NCI-H82 (cell line): ENCODE measurements around the gene LTBP1.
"Not testable (repeated sequence)": the region's sequence is repeated elsewhere in the genome, so short reads cannot be mapped to it uniquely, and the experiment has no call there.

Source experiments
- DNase-seq: peaks from one replicate; lab custom pipeline; 2025; lab: John Stamatoyannopoulos, UW

Gene LTBP1

DNA sequence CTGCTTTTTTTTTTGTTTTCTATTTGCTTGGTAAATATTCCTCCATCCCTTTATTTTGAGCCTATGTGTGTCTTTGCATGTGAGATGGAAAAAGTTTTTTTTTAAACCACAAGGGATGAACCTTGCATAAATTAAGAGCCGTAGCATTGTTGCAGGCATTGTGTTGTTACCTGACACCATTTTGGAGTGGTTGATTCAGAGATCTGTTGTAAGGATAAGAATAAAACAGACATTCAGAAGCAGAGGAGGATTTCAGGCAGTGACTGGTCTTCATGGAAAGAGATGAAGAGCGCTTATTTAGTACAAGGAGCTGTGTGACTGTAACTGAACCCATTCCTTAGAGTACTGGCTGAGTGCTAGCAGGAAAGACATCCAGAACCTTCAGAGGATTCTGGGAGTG, 101.2 kb downstream of the LTBP1 start:
- no peak for DNase-seq

DNA sequence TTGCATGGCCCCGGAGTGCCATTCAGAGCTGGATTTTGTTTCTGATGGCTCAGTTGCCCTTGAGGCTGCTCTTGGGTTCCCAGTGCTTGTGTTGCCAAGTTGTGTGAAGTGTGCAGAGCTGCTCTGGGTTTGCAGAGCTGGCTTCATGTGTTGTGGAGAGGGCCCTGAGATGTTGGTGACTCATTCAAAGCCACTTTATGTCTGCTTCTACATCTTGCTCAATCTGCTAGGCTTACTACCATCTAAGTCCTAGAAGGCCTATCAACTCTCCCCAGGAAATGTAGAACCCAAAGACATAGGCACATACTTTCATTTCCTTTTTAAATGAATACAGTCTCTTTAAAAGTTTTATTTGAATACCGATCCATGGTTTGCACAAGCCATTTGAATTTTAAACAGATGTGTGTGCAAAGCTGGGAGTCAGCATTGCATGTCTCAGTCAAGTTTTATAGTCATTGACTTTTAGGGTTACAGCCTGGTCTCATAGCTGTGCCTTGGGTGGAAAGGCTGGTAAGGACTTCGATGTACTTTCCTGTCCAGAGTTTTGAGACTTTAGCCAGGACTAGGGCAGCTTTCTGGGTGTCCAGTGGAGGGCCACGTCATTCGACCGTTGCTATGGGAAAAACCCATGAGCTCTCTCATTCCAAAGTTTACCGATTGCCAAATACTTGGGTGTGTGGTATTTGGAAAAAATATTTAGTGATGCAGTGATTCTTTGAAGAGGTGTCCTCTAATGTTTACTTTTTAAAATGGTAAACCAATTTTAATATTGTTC, 105.0 kb downstream of the LTBP1 start:
- no peak for DNase-seq

DNA sequence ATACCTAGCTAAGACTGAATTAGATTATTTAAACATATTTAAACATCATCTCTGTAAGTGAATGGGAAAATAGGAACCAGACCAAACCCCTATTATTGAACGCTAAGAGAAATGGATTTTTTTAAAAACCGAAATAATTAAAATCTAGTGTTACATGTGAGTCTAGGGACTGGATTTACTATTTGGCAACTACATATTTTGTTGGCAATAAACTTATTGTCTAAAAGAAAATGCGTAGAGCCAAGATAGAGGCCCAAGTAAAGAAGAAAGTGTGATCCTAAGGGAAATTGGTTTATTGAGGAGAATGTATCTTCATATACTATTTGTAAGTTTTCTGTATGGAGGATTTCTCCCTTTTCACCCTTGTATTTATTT, 105.6 kb downstream of the LTBP1 start:
- DNase-seq: no peak

DNA sequence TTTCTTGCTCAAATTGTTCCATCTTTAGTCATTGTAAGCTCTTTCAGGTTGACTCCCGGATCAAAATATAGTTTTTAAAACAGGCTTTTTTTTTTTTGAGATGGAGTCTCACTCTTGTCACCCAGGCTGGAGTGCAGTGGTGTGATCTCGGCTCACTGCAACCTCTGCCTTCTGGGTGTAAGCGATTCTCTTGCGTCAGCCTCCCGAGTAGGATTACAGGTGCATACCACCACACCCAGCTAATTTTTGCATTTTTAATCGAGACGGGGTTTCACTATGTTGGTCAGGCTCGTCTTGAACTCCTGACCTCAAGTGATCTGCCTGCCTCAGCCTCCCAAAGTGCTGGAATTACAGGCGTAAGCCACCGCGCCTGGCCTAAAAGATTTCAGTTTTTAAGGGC, 106.0 kb downstream of the LTBP1 start:
- not testable (repeated sequence) for DNase-seq

DNA sequence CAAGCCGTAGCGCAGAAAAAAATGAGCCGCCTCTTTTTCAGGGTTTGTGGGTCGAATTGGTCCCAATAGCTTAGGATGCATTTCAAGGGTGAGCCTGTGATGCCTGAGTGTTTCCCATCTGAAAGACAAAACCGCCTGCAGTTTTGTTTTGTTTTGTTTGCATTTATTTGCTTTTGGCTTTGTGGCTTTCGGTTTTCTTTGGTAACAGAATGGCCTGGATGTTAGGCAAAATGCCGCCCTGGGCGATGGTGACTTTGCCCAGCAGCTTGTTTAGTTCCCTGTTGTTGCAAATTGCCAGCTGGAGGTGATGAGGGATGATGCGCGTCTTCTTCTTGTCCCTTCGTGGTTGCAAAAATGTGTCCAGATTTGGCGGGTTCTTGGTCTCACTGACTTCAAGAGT, 109.4 kb downstream of the LTBP1 start:
- DNase-seq: no peak

DNA sequence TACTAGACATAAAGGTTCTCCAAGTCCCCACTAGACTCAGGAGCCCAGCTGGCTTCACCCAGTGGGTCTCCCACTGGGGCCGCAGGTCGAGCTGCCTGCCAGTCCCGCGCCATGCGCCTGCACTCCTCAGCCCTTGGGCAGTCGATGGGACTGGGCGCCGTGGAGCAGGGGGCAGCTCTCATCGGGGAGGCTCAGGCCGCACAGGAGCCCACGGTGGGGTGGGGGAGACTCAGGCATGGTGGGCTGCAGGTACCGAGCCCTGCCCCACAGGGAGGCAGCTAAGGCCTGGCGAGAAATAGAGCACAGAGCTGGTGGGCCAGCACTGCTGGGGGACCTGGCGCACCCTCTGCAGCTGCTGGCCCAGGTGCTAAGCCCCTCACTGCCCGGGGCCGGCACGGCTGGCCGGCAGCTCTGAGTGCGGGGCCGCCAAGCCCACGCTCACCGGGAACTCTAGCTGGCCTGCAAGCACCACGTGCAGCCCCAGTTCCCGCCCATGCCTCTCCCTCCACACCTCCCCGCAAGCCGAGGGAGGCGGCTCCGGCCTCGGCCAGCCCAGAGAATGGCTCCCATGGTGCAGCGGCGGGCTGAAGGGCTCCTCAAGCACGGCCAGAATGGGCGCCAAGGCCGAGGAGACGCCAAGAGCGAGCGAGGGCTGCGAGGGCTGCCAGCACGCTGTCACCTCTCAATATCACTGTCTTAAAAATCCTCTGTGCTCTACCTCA, 110.7 kb downstream of the LTBP1 start:
- not testable (repeated sequence) for DNase-seq

DNA sequence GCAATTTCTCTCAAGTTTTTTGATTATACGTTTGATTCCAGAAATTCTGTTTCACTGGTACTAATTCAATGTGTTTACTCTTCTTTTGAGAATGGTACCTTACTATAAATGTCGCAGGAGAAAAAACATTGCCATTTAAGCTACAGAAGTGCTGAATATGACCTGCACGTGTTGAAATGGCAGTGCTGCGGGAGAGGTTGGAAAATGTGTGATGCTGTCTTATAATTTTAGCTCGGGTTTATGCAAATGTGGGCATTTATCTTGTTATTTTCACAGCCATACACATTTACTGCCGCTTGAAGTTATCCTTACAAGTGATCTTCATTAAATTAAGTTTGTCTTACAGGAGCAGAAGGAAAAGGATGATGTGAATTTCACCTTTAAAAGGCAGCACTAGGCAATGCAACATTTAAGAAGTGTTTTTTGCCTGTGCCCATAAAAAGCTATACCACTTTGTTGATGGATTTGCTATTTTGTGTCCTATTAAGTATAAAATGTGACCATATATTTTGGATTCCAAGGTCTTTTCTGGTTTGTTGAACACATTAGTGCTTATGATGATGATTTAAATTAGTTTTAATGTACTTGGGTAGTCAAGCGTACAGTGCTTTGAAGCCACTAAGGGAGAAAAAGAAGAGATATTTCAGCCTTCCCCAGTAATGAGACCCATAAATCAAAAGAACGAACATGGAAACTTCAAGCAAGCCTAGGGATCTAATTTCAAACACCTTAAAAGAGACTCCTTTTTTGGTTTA, 112.1 kb downstream of the LTBP1 start:
- no peak for DNase-seq

DNA sequence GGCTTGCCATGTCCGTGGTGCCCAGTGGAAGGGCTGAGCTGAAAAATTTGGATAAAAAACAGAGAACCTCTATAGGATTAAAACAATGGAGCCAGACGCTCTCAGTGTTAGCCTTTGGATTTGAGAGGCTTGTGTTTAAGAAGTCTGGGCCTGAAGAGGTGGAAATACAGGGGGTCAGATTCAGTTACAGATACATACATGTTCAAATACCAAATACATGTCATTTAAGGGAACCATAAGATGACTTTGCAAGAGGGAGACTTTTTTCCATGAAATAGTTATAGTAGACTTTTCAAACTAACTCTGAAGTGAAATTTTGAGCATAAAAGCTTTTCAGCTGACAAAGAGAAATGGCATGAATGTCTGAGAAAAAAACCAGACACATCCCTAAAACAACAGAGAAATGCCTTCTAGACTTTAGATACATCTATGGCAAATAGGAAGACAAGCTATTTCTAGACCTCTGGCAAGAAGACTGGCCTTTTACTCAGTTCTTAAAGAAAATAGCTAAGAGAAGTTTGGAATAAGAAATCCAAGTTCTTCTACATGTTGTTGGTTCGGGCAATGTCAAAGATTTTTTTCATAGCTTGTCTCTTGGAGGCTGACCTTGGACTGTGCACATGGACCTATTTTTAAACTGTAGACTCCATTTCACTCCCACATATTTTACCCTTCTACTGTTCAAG, 112.9 kb downstream of the LTBP1 start:
- DNase-seq: no peak

DNA sequence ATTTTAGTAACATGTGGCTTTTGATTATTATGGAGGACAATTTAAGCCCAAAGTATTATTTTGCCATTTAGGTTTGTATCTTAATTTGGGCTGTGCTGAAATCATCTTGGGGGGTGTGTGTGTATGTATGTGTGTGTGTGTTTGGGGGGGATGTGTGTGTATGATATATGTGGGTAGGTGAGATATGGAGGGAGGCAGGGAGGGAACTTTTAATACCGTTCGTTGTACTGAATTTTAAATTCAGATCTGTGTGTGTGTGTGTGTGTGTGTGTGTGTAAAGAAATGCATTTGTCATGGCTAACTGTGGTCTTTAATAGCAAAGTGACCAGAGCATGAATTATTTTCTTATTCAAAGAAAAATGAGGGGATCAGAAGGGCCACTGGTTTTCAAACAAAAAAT, 113.7 kb downstream of the LTBP1 start:
- no peak for DNase-seq

DNA sequence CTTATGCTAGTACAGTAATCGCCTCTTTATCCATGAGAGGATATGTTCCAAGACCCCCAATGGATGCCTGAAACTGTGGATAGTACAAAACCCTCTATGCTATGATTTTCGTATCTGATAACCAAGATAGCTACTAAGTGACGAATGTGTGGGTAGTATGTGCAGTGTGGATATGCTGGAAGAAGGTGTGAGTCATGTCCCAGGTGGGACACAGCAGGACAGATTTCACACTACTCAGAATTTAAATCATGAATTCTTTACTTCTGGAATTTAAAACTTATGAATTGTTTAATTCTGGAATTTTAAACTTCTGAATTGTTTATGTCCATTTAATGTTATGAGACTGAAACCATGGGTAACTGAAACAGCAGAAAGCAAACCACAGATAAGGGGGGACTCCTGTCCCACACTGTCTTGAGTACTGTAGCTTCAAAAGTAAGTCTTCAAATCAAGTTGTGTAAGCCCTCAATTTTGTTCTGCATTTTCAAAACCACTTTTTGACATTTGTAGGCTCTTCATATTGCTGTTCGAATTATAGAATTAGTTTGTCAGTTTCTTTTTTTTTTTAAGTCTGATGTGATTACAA, 116.0 kb downstream of the LTBP1 start:
- DNase-seq: no peak

DNA sequence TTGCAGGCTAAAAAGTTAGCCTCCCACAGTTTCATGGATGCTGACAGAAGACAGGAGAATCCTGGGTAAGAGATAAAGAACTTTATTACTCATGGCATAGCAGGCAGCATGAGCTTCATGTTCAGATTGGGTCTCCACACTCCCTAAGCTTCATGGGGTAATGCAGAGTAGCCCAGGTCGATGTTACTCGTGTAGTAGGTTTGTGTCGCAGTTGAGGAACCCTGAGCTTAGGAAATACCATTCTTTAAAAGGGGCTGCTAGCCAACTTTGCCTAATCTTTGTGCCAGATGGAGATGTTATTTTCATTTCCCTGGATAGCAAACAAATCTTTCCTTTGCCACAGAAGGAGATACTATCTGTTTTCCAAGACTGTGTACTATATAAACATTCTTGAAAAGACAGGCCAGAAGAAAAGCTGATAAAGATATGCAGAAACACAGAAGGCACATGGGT, 117.6 kb downstream of the LTBP1 start:
- DNase-seq: no peak

DNA sequence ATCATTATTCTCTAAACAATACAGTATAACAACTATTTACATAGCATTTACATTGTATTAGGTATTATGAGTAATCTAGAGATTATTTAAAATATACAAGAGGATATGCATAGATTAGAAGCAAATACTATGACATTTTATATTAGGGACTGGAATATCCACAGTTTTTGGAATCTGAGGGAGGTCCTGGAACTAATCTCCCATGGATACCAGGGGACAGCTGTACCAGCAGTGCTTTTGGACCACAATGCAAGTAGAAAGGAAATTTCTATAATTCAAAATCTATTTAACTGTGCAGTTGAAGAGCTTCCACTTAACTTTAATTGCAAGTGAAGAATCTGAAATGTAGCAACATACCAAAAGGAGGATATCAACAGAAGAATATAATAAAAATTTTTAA, 120.8 kb downstream of the LTBP1 start:
- no peak for DNase-seq

DNA sequence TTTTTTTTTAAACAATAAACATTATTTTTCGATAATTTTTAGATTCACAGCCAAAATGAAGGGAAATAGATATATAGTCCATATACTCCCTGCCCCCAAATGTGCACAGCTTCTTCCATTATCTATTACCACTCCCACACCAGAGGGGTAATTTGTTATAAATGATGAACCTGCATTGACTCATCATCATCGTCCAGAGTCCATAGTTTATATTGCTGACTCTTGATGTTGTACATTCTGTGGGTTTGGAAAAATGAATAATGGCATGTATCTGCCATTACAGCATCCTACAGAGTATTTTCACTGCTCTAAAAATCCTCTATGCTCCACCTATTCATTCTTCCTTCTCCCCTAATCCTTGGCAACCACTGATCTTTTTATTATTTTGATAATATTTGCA, 121.5 kb downstream of the LTBP1 start:
- DNase-seq: no peak

DNA sequence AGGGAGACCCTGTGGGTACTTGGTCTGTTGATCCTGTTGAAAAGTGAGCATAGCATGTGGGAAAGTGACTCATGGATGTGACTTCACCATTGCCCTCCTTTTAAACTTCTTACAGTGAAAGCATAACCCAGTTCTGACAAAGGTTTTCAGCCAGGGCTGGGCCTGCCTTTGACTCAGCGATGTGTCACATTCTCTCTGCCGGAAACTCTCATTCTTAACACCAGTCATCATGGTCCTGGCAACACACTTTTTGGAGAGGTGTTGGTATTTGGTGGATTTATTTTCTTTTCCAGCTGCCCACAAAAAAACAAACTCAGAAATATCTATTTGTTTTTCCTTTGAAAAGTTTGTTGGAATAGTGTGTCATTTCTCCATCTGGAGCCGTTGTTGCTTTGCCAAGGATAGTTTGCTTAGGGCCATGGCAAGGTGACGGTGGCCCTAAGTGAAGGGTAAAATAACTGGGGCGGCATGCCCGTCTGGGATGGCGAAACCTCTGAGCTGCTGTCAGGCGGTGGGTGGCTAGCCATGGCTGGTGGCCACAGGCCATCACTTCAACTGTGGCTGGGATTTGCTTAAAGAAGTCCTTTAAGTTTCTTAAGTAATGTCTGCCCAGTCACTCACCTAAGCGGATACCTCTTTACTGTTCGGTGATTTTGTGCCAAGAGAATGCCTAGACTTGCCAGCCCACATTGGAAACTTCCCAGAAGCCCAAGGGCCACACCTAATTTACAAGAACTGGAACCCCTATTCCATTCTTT, 123.3 kb downstream of the LTBP1 start:
- no peak for DNase-seq

DNA sequence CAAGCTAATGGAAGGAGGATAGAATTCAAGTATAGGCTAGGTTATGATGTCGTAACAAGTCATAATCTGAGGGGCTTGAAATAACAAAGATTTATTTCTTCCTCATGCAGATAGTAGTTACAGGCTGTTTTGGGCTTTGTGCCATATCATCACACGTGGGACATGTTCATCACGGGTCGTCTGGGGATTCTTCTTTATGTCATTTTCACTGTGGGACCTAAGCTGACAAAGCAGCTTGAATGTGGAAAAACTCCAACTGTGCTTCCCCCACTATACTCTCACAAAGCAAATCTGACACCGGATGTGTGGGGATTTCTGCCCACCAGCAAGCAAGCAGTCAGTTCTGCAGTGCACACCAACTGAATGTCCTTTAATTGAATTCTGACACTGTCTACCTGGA, 124.8 kb downstream of the LTBP1 start:
- no peak for DNase-seq

DNA sequence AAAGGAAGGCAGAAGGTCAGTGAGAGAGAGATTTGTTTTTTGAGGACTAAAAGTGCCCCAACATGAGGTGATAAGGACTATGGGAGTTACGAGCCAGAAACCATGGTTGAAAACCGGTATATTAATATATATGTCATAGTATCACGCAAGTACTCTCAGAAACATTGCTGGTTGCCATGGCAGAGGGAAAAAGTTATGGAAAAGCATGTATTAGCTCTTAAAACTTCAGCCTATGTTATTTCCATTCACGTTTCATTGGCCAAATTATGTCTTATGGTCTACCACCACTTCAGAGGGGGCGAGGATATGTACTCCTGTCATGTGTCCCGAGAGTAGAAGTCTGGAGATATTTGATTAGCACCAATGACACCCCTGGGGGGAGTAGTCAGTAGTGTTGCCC, 125.9 kb downstream of the LTBP1 start:
- no peak for DNase-seq

DNA sequence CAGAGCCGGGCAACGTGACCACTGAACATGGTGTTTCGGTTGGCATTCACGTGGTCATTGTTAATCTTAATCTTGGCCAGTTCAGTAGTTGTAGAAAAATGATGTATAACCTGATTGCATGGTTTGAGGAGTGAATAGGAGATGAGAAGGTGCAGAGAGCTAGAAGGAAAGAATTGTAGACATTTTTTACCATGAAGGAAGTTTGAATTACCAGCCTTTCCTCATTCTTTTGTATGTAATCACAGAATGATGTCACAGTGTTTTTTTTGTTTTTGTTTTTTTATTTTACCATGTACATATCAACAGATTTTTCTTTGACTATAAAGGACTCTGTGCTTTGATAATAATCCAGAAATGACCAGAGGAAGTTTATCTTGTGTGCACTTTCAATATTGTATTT, 126.3 kb downstream of the LTBP1 start:
- no peak for DNase-seq

DNA sequence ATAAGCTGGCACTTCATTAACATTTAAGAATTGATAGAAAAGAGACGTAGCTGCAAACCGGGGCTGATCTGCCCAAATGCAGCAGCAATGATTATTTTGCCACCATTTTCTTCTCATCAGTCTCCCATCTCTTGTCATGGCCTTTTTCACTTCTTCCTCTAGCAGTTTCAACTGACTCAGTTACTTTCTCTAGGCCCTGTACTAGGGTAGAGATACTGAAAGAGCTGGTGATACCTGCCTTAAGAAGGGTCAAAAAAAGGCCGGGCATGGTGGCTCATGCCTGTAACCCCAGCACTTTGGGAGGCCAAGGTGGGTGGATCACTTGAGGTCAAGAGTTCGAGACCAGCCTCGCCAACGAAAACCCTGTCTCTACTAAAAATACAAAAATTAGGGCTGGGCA, 127.4 kb downstream of the LTBP1 start:
- no peak for DNase-seq

DNA sequence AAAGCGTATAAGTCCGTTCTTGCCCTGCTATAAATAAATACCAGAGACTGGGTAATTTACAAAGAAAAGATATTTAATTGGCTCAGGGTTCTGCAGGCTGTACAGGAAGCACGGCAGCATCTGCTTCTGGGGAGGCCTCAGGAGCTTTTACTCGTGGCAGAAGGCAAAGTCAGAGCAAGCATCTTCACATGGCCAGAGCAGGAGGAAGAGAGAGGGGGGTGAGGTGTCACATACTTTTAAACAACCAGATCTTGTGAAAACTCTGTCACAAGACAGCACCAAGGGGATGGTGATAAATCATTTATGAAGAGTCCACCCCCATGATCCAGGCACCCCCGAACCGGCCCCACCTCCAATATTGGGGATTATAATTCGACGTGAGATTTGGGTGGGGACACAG, 130.6 kb downstream of the LTBP1 start:
- DNase-seq: no peak

DNA sequence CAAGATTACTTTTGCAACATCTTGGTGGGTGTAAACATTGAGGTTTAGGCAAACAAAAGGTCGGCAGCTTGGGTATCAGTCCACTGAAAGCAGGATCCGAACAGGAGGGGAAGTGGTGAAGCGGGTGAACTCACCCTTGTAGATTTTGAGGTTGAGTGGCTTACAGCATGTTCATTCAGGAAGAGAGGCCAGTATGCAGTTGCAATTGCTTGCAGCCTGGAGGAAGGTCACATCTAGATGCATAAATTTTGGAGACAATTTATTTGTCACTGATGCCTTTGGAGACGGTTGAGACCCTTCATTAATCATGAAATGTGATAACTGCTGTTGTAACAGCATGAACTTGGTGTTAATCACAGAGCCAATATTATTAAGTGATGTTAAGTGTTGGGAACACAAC, 131.1 kb downstream of the LTBP1 start:
- no peak for DNase-seq

DNA sequence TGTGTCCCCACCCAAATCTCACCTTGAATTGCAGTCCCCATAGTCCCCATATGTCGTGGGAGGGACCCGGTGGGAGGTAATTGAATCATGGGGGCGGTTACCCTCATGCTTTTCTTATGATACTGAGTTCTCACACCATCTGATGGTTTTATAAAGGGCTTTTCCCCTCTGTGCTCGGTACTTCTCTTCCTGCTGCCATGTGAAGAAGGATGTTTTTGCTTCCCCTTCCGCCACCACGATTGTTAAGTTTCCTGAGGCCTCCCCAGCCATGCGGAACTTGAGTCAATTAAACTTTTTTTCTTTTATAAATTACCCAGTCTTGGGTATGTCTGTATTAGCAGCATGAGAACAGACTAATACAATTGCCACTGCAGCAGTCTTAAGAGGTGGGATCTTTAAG, 134.9 kb downstream of the LTBP1 start:
- DNase-seq: no peak
